Osteoblast (primary cell): ENCODE data around the gene SFMBT2. TPM values are rescaled to one million over a fixed set of nuclear protein-coding genes. Genes with fewer than 3 reads are reported as not detected.
"Not testable (repeated sequence)": the region's sequence is repeated elsewhere in the genome, so short reads cannot be mapped to it uniquely, and the experiment has no call there.

Source experiments
- DNase-seq: peaks from one replicate; pipeline ENCODE4 v3.0.0; 2011; ENCODE audit warnings: low spot score, mixed read lengths; ENCODE audit not compliant: insufficient read length; ENCODE audit errors: missing footprints
- H2AFZ ChIP-seq: 2 replicates; pipeline ENCODE4 v1.6.0; 2011; ENCODE audit warnings: mild to moderate bottlenecking, low read length
- H3K27ac ChIP-seq: 2 replicates; pipeline ENCODE4 v1.5.1; 2011; ENCODE audit warnings: mild to moderate bottlenecking, low read depth, low read length, moderate library complexity
- H3K27me3 ChIP-seq: 2 replicates; pipeline ENCODE4 v1.6.0; 2012; ENCODE audit warnings: mild to moderate bottlenecking, control low read depth, inconsistent platforms, low read length, moderate library complexity; ENCODE audit not compliant: insufficient read depth
- H3K36me3 ChIP-seq: 2 replicates; pipeline ENCODE4 v1.5.1; 2011; ENCODE audit warnings: mild to moderate bottlenecking, low read length, control low read depth, moderate library complexity; ENCODE audit not compliant: insufficient read depth
- H3K4me1 ChIP-seq: 2 replicates; pipeline ENCODE4 v1.5.1; 2011; ENCODE audit warnings: mild to moderate bottlenecking, low read length, control low read depth, moderate library complexity; ENCODE audit not compliant: insufficient read depth
- H3K4me2 ChIP-seq: 2 replicates; pipeline ENCODE4 v1.6.0; 2011; ENCODE audit warnings: mild to moderate bottlenecking, low read length; ENCODE audit not compliant: insufficient read depth
- H3K4me3 ChIP-seq: fragments of 200-600 bp; sonication (generic); 3 replicates; pipeline ENCODE4 v1.5.1; 2012; ENCODE audit warnings: mild to moderate bottlenecking, low read length, inconsistent platforms; ENCODE audit not compliant: insufficient read depth
- H3K79me2 ChIP-seq: 2 replicates; pipeline ENCODE4 v1.6.0; 2012; ENCODE audit warnings: mild to moderate bottlenecking, low read length, control low read depth, inconsistent platforms; ENCODE audit not compliant: insufficient read depth
- H3K9me3 ChIP-seq: 2 replicates; pipeline ENCODE4 v1.5.1; 2011; ENCODE audit warnings: low read depth, low read length, control low read depth
- H4K20me1 ChIP-seq: 2 replicates; pipeline ENCODE4 v1.6.0; 2012; ENCODE audit warnings: mild to moderate bottlenecking, low read length, control low read depth; ENCODE audit not compliant: insufficient read depth
- CTCF ChIP-seq: IDR thresholded peaks from 2 replicates; pipeline ENCODE4 v1.5.1; 2011; ENCODE audit warnings: mild to moderate bottlenecking, low read depth, low read length, moderate library complexity; ENCODE audit errors: extremely low read depth
- total RNA-seq: library from RNA; depleted of rRNA; stranded (reverse); fragments of >200 nt; gene quantifications from 2 replicates; pipeline ENCODE4 v1.2.3, GENCODE V29; 2012

Gene SFMBT2
- total RNA-seq, 1 donor = under 0.01 TPM

DNA sequence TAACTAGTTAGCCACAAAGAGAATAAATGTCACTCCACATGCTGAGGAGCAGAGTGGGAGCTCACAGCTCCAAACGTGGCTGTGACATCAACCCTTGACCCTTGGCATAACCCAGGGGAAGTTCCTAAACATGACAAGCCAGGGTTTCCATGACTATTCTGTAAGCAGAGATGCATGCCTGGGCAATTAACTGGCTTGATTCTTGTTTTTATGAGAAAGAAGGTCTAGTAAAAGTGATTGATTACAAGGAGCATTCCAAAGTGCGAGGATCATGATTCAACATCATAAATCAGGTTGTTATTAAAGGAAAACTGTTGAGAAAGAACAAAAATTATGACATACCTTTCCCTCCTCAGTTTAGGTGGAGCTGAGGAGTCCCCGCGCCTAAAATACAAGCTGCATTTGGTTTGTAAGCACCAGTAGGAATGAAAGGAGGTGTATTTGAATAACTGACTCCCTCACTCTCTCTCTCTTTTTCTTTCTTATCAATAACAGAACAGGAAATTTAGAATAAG lies 108.4 kb downstream of the SFMBT2 start:
- Histone ChIP-seq H3K36me3 (no peaks in the 10 kb centered on the region), H3K27ac (no peak overlapping the region), H4K20me1 (no peaks in the 10 kb centered on the region), H3K79me2 (no peaks in the 10 kb centered on the region), H3K4me3 (no peak overlapping the region), H3K4me1 (no peaks in the 10 kb centered on the region), H2AFZ (no peak overlapping the region), H3K9me3 (peaks cover 8% of the 10 kb centered on the region), H3K27me3 (no peaks in the 10 kb centered on the region), H3K4me2 (no peak overlapping the region)
- TF ChIP-seq CTCF = no peak
- DNase-seq = no peak

GRCh38 chr10:7301006-7301778 lies 109.6 kb downstream of the SFMBT2 start:
- H4K20me1 ChIP-seq = no peaks in the 10 kb centered on the region
- H3K4me3 ChIP-seq = no peak overlapping the region
- H3K4me2 ChIP-seq = no peak overlapping the region
- no peak for DNase-seq
- no peak overlapping the region for H3K27ac ChIP-seq
- H3K9me3 ChIP-seq = peaks cover 10% of the 10 kb centered on the region
- no peaks in the 10 kb centered on the region for H3K4me1 ChIP-seq
- H3K27me3 ChIP-seq = no peaks in the 10 kb centered on the region
- TF ChIP-seq CTCF = no peak
- no peaks in the 10 kb centered on the region for H3K79me2 ChIP-seq
- H2AFZ ChIP-seq = no peak overlapping the region
- no peaks in the 10 kb centered on the region for H3K36me3 ChIP-seq

- Histone ChIP-seq H3K27ac (no peak overlapping the region), H3K4me1 (no peaks in the 10 kb centered on the region), H4K20me1 (no peaks in the 10 kb centered on the region), H3K4me2 (no peak overlapping the region), H2AFZ (no peak overlapping the region), H3K36me3 (no peaks in the 10 kb centered on the region), H3K9me3 (peaks cover 10% of the 10 kb centered on the region), H3K79me2 (no peaks in the 10 kb centered on the region), H3K4me3 (no peak overlapping the region), H3K27me3 (no peaks in the 10 kb centered on the region)
- TF ChIP-seq CTCF = no peak
- no peak for DNase-seq
Observed at GRCh38 chr10:7300384-7300971, 110.4 kb downstream of the SFMBT2 start.

DNA sequence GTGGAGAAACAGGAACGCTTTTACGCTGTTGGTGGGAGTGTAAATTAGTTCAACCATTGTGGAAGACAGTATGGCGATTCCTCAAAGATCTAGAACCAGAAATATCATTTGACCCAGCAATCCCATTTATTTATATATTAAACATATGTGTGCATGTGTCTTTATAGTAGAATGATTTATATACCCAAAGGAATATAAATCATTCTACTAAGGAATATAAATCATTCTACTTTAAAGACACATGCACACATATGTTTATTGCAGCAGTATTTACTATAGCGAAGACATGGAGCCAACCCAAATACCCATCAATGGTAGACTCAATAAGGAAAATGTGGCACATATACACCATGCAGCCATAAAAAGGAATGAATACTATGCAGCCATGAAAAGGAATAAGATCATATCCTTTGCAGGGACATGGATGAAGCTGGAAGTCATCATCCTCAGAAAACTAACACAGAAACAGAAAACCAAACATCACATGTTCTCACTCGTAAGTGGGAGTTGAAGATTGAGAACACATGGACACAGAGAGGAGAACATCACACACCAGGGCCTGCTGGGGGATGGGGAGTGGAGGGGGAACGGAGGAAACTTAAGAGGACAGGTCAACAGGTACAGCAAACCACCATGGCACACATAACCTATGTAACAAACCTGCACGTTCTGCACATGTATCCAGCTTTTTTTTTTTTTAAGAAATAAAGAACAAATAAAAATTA lies 111.1 kb downstream of the SFMBT2 start:
- H3K9me3 ChIP-seq = peaks cover 10% of the 10 kb centered on the region
- not testable (repeated sequence) for DNase-seq, H3K79me2 ChIP-seq, H3K27me3 ChIP-seq, H2AFZ ChIP-seq, H3K4me2 ChIP-seq, H3K27ac ChIP-seq, H3K4me1 ChIP-seq, H3K4me3 ChIP-seq, H3K36me3 ChIP-seq, H4K20me1 ChIP-seq
